Fibroblast of the aortic adventitia (primary cell): ENCODE data around the gene MT1H. TPM values are rescaled to one million over a fixed set of nuclear protein-coding genes. Genes with fewer than 3 reads are reported as not detected.
"Not testable (repeated sequence)": the region's sequence is repeated elsewhere in the genome, so short reads cannot be mapped to it uniquely, and the experiment has no call there.

Source experiments
- DNase-seq: peaks from one replicate; pipeline ENCODE4 v3.0.0-alpha.2; 2010; ENCODE audit warnings: low read depth
- H3K4me3 ChIP-seq: 2 replicates; pipeline ENCODE4 v1.5.1; 2011; ENCODE audit warnings: low read depth, mild to moderate bottlenecking, control low read depth, low read length, moderate library complexity
- CTCF ChIP-seq: IDR thresholded peaks from 2 replicates; pipeline ENCODE4 v1.5.1; 2011; ENCODE audit warnings: mild to moderate bottlenecking, low read length, control low read depth, inconsistent platforms; ENCODE audit not compliant: insufficient read depth
- total RNA-seq: library from RNA; depleted of rRNA; stranded (reverse); fragments of >200 nt; gene quantifications from 2 replicates; pipeline ENCODE4 v1.2.3, GENCODE V29; 2012; ENCODE audit warnings: low replicate concordance

The MT1H gene
- total RNA-seq, 1 donor: not detected

- no peak for TF ChIP-seq CTCF
- no peak for DNase-seq
- no peak overlapping the region for H3K4me3 ChIP-seq
These were observed 45.5 kb downstream of the MT1H start for GRCh38 chr16:56715126-56715525.

DNA sequence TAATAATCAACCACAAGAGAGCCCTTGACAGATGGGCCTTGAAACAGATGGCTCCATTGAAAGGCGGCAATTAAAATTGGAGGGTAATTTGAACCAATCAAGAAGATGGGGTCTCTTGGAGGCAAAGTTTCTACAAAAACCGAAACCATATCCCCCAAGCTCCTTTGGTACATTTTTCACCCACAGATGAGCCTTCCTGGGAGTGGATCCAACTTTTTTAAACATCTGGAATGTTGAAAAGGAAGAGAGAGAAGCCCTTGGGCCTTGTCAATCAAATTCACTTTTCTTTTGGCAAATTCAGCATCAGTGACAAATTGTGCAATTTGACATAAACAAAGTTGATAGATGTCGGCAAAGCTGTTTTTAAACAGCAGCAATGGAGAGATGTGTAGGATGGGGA, 47.1 kb downstream of the MT1H start:
- no peak overlapping the region for H3K4me3 ChIP-seq
- no peak for DNase-seq
- TF ChIP-seq CTCF: no peak

- not testable (repeated sequence) for DNase-seq, H3K4me3 ChIP-seq
These were observed 47.9 kb downstream of the MT1H start for GRCh38 chr16:56717532-56717931.

Other genes starting within 250 kb of the MT1H start
- 133 and 312 TPM in 2 replicates for gene AMFR, start 244.3 kb upstream of the MT1H start, total RNA-seq
- 51.6 and 116 TPM in 2 replicates for gene NUDT21, start 218.5 kb upstream of the MT1H start, total RNA-seq
- 50.0 and 95.0 TPM in 2 replicates for gene OGFOD1, start 218.3 kb upstream of the MT1H start, total RNA-seq
- 58.9 and 85.0 TPM in 2 replicates for gene BBS2, start 149.8 kb upstream of the MT1H start, total RNA-seq
- not detected in 2 replicates for gene MT4, start 104.7 kb upstream of the MT1H start, total RNA-seq
- gene MT3, start 80.3 kb upstream of the MT1H start, total RNA-seq: not detected in 2 replicates
- 8.3 and 114 TPM in 2 replicates for gene MT2A, start 61.2 kb upstream of the MT1H start, total RNA-seq
- 54.7 and 103 TPM in 2 replicates for gene MT1E, start 44.0 kb upstream of the MT1H start, total RNA-seq
- 3.4 and 10.3 TPM in 2 replicates for gene MT1M, start 37.2 kb upstream of the MT1H start, total RNA-seq
- 0.72 TPM in 1 of 2 replicates, not detected in the other for gene MT1A, start 31.1 kb upstream of the MT1H start, total RNA-seq
- gene MT1B, start 17.9 kb upstream of the MT1H start, total RNA-seq: not detected in 2 replicates
- 0.18 TPM in 1 of 2 replicates, not detected in the other for gene MT1F, start 11.9 kb upstream of the MT1H start, total RNA-seq
- not detected in 2 replicates for gene MT1G, start 1.7 kb upstream of the MT1H start, total RNA-seq
- 39.9 and 155 TPM in 2 replicates for gene MT1X, start 12.7 kb downstream of the MT1H start, total RNA-seq
- gene NUP93, start 60.3 kb downstream of the MT1H start, total RNA-seq: 22.9 and 45.5 TPM in 2 replicates
- gene SLC12A3, start 195.4 kb downstream of the MT1H start, total RNA-seq: not detected in 2 replicates